OCI-LY7 (cell line): Measurements from ENCODE around the gene ZNF467. TPM values are rescaled to one million over a fixed set of nuclear protein-coding genes. Genes with fewer than 3 reads are reported as not detected.

Experiments used
- BruUV-seq: library from RNA; stranded (reverse); fragments of 400-500 nt; replicated peaks from 2 replicates; lab custom pipeline; 2021; lab: Mats Ljungman, UMichigan
- CTCF ChIA-PET: fragments of 300-600 bp; sonication (Branson Sonifier 250); formaldehyde crosslinking; loops from one replicate; lab custom pipeline; 2022; ENCODE audit warnings: antibody characterized with exemption; ENCODE audit not compliant: unreplicated experiment; lab: Charles Lee
- POLR2A ChIA-PET: fragments of 300-600 bp; sonication (Branson Sonifier 250); formaldehyde crosslinking; loops from one replicate; lab custom pipeline; 2022; ENCODE audit warnings: antibody characterized with exemption; lab: Charles Lee
- DNase-seq: peaks from one replicate; pipeline ENCODE4 v3.0.0-alpha.2; 2015; ENCODE audit warnings: low spot score
- H2AFZ ChIP-seq: fragments of 200-600 bp; sonication (generic), shearing (Covaris generic); 2 replicates; pipeline ENCODE4 v1.6.1; 2014; ENCODE audit warnings: mild to moderate bottlenecking, antibody characterized with exemption, low read length, moderate library complexity
- H3K27ac ChIP-seq: fragments of 200-600 bp; sonication (generic); 2 replicates; pipeline ENCODE4 v1.5.1; 2014; ENCODE audit warnings: mixed run types, low read depth, mild to moderate bottlenecking, moderate library complexity, low read length, inconsistent platforms; ENCODE audit not compliant: poor library complexity, severe bottlenecking
- H3K36me3 ChIP-seq: fragments of 200-600 bp; sonication (generic); 2 replicates; pipeline ENCODE4 v1.6.1; 2014; ENCODE audit warnings: mild to moderate bottlenecking, antibody characterized with exemption, low read length, moderate library complexity, mixed read lengths; ENCODE audit not compliant: insufficient read depth
- H3K4me1 ChIP-seq: fragments of 200-600 bp; sonication (generic); 2 replicates; pipeline ENCODE4 v1.5.1; 2014; ENCODE audit warnings: mild to moderate bottlenecking, low read length; ENCODE audit not compliant: insufficient read depth, poor library complexity, severe bottlenecking
- H3K4me2 ChIP-seq: fragments of 200-600 bp; sonication (generic); 2 replicates; pipeline ENCODE4 v1.6.1; 2014; ENCODE audit warnings: mild to moderate bottlenecking, low read length
- H3K4me3 ChIP-seq: fragments of 200-600 bp; sonication (generic); 2 replicates; pipeline ENCODE4 v1.5.1; 2014; ENCODE audit warnings: mild to moderate bottlenecking, low read depth, low read length; ENCODE audit not compliant: poor library complexity, severe bottlenecking
- H3K79me2 ChIP-seq: fragments of 200-600 bp; sonication (generic); 2 replicates; pipeline ENCODE4 v1.6.1; 2016; ENCODE audit warnings: low read depth, mild to moderate bottlenecking, low read length, moderate library complexity, mixed read lengths; ENCODE audit not compliant: insufficient read depth
- H3K9me2 ChIP-seq: fragments of 200-600 bp; sonication (generic); 2 replicates; pipeline ENCODE4 v1.6.1; 2016; ENCODE audit warnings: mild to moderate bottlenecking, low read length, mixed read lengths; ENCODE audit not compliant: insufficient read depth
- H3K9me3 ChIP-seq: fragments of 200-600 bp; sonication (generic); 2 replicates; pipeline ENCODE4 v1.6.1; 2014; ENCODE audit warnings: mild to moderate bottlenecking, mixed run types, low read length, mixed read lengths
- H4K20me1 ChIP-seq: fragments of 200-600 bp; sonication (generic); 2 replicates; pipeline ENCODE4 v1.6.1; 2014; ENCODE audit warnings: mild to moderate bottlenecking, antibody characterized with exemption, low read length, moderate library complexity, mixed read lengths; ENCODE audit not compliant: insufficient read depth
- CTCF ChIP-seq: fragments of 200-600 bp; sonication (generic); conservative IDR thresholded peaks from 2 replicates; pipeline ENCODE4 v1.5.1; 2014; ENCODE audit warnings: mild to moderate bottlenecking, antibody characterized with exemption, low read length, moderate library complexity, mixed read lengths
- EZH2phosphoT487 ChIP-seq: fragments of 200-600 bp; sonication (generic); IDR thresholded peaks from 2 replicates; pipeline ENCODE4 v1.6.1; 2018; ENCODE audit warnings: low read depth, borderline replicate concordance, mild to moderate bottlenecking, mixed run types, antibody characterized with exemption, low read length, moderate library complexity, mixed read lengths
- intact Hi-C: fragments of 100-400 bp; cut with micrococcal nuclease; formaldehyde crosslinking; loops from one replicate; pipeline ENCODE4 v1.10.0; 2022; ENCODE audit not compliant: unreplicated experiment
- total RNA-seq, 2 experiments: library from RNA; depleted of rRNA in 1 of 2; stranded (reverse); fragments of >200 nt in 1 of 2; shearing (Covaris generic) in 1 of 2; gene quantifications; 2 replicates each; pipeline ENCODE4 v1.2.3, GENCODE V29; 2014 to 2022

Gene ZNF467
- total RNA-seq, 2 experiments from 2014 or later, result 0.22 to 0.40 TPM

GRCh38 chr7:149751043-149751775, 22.2 kb downstream of the ZNF467 start:
- H2AFZ ChIP-seq, result no peak overlapping the region
- no peak for TF ChIP-seq EZH2phosphoT487
- TF ChIP-seq CTCF, result no peak
- no peak overlapping the region for H3K4me2 ChIP-seq
- no TSS peak for BruUV-seq
- H3K79me2 ChIP-seq, result no peaks in the 10 kb centered on the region
- no peak for DNase-seq
- H3K9me2 ChIP-seq, result no peaks in the 10 kb centered on the region
- ChIA-PET POLR2A (interaction anchor here (0.6 kb wide), 1 partner anchor 101 kb away, joined by 3 read pairs; no protein-coding TSS in a partner anchor), CTCF (no interaction called here)
- intact Hi-C loops, result no loop called here
- H3K9me3 ChIP-seq, result no peaks in the 10 kb centered on the region
- H3K27ac ChIP-seq, result no peak overlapping the region
- no peaks in the 10 kb centered on the region for H4K20me1 ChIP-seq
- no peak overlapping the region for H3K4me3 ChIP-seq
- H3K36me3 ChIP-seq, result no peaks in the 10 kb centered on the region
- H3K4me1 ChIP-seq, result no peaks in the 10 kb centered on the region

GRCh38 chr7:149750122-149750845, 23.1 kb downstream of the ZNF467 start:
- no peak overlapping the region for H3K4me3 ChIP-seq
- ChIA-PET POLR2A (interaction anchor here (0.6 kb wide), 2 partner anchors 100 to 522 kb away, joined by 3 to 6 read pairs; no protein-coding TSS in a partner anchor), CTCF (no interaction called here)
- no peaks in the 10 kb centered on the region for H3K79me2 ChIP-seq
- H3K27ac ChIP-seq, result no peak overlapping the region
- H4K20me1 ChIP-seq, result no peaks in the 10 kb centered on the region
- no peaks in the 10 kb centered on the region for H3K9me2 ChIP-seq
- H3K4me2 ChIP-seq, result no peak overlapping the region
- no TSS peak for BruUV-seq
- TF ChIP-seq EZH2phosphoT487 (no peak), CTCF (no peak)
- no peaks in the 10 kb centered on the region for H3K4me1 ChIP-seq
- DNase-seq, result no peak
- intact Hi-C loops, result no loop called here
- no peaks in the 10 kb centered on the region for H3K9me3 ChIP-seq
- no peaks in the 10 kb centered on the region for H3K36me3 ChIP-seq
- H2AFZ ChIP-seq, result no peak overlapping the region
